SK-N-SH (cell line): ENCODE data around the gene HLA-A. TPM values are rescaled to one million over a fixed set of nuclear protein-coding genes. Genes with fewer than 3 reads are reported as not detected.

Experiments used
- CTCF ChIA-PET: fragments of 300-600, 350-600 bp; formaldehyde crosslinking; extraction: SDS; loops from one replicate; lab custom pipeline; 2021; lab: Yijun Ruan, JAX
- POLR2A ChIA-PET: fragments of 350-600 bp; sonication (Branson Sonifier 250); formaldehyde crosslinking; extraction: SDS; loops from one replicate; lab custom pipeline; 2020; ENCODE audit warnings: antibody characterized with exemption, inconsistent platforms; lab: Yijun Ruan, JAX
- DNase-seq: peaks from one replicate; pipeline ENCODE4 v3.0.0; 2012
- H2AFZ ChIP-seq: fragments of 200-600 bp; sonication (generic); 2 replicates; pipeline ENCODE4 v1.8.1; 2016; ENCODE audit warnings: antibody characterized with exemption, mild to moderate bottlenecking, low read depth
- H3F3A ChIP-seq: fragments of 200-600 bp; sonication (generic); replicated peaks from 2 replicates; pipeline ENCODE3; 2016; ENCODE audit warnings: antibody characterized with exemption, mild to moderate bottlenecking; ENCODE audit not compliant: insufficient read depth
- H3K27ac ChIP-seq, 2 experiments: fragments of 200-500 bp in 1 of 2; fragments of 200-600 bp in 1 of 2; sonication (Bioruptor generic) in 1 of 2; sonication (generic), shearing (Covaris generic) in 1 of 2; 2 replicates each; pipeline versions ENCODE4 v1.5.1 to v1.6.1; 2014 to 2016; ENCODE audit warnings: low read depth in 2 of 2, inconsistent platforms in 1 of 2, low read length in 1 of 2, mild to moderate bottlenecking in 1 of 2, mixed read lengths in 1 of 2
- H3K27me3 ChIP-seq: fragments of 200-600 bp; sonication (generic), shearing (Covaris generic); 2 replicates; pipeline ENCODE4 v1.6.1; 2016; ENCODE audit warnings: mixed run types; ENCODE audit not compliant: insufficient read depth
- H3K36me3 ChIP-seq, 2 experiments: fragments of 200-500 bp in 1 of 2; fragments of 200-600 bp in 1 of 2; sonication (Bioruptor generic) in 1 of 2; sonication (generic) in 1 of 2; replicated peaks in 1 of 2; 2 replicates each; pipeline versions ENCODE3 to v1.5.1; 2014 to 2016; ENCODE audit warnings: low read length in 1 of 2, mild to moderate bottlenecking in 1 of 2; ENCODE audit not compliant: insufficient read depth in 2 of 2, control insufficient read depth in 1 of 2
- H3K4me1 ChIP-seq, 2 experiments: fragments of 200-500 bp in 1 of 2; fragments of 200-600 bp in 1 of 2; sonication (Bioruptor generic) in 1 of 2; sonication (generic), shearing (Covaris generic) in 1 of 2; 2 replicates each; pipeline versions ENCODE4 v1.5.1 to v1.6.1; 2014 to 2016; ENCODE audit warnings: low read depth in 1 of 2, low read length in 1 of 2, mixed run types in 1 of 2; ENCODE audit not compliant: insufficient read depth in 2 of 2, control insufficient read depth in 1 of 2
- H3K4me2 ChIP-seq: fragments of 200-600 bp; sonication (generic), shearing (Covaris generic); 2 replicates; pipeline ENCODE4 v1.6.1; 2017; ENCODE audit warnings: mixed run types
- H3K4me3 ChIP-seq, 2 experiments: fragments of 200-500 bp in 1 of 2; fragments of 200-600 bp in 1 of 2; sonication (Bioruptor generic) in 1 of 2; sonication (generic), shearing (Covaris generic) in 1 of 2; 2 replicates each; pipeline versions ENCODE4 v1.5.1 to v1.8.1; 2014 to 2016; ENCODE audit warnings: low read depth in 2 of 2, inconsistent platforms in 1 of 2, low read length in 1 of 2, mild to moderate bottlenecking in 1 of 2, mixed read lengths in 1 of 2, moderate library complexity in 1 of 2
- H3K79me2 ChIP-seq: fragments of 200-600 bp; sonication (generic); 2 replicates; pipeline ENCODE4 v1.8.1; 2017; ENCODE audit warnings: mild to moderate bottlenecking; ENCODE audit not compliant: insufficient read depth
- H3K9ac ChIP-seq: fragments of 200-600 bp; sonication (generic); 2 replicates; pipeline ENCODE4 v1.6.1; 2017; ENCODE audit warnings: mixed run types
- H3K9me2 ChIP-seq: fragments of 200-600 bp; sonication (generic); 2 replicates; pipeline ENCODE4 v1.6.1; 2017; ENCODE audit warnings: mixed run types
- H3K9me3 ChIP-seq: fragments of 200-600 bp; sonication (generic); 2 replicates; pipeline ENCODE4 v1.6.1; 2017; ENCODE audit warnings: mixed run types, mild to moderate bottlenecking, moderate library complexity
- H4K20me1 ChIP-seq: fragments of 200-600 bp; sonication (generic); 2 replicates; pipeline ENCODE4 v1.6.1; 2017; ENCODE audit warnings: mild to moderate bottlenecking, mixed run types; ENCODE audit not compliant: insufficient read depth
- CHD2 ChIP-seq: fragments of 150-350 bp; IDR thresholded peaks from 2 replicates; pipeline ENCODE4 v1.6.1; 2018; ENCODE audit warnings: low read length; ENCODE audit not compliant: partially characterized antibody
- CTCF ChIP-seq: fragments of 200-600 bp; sonication (generic); IDR thresholded peaks from 2 replicates; pipeline ENCODE4 v1.6.1; 2017; ENCODE audit warnings: antibody characterized with exemption, mild to moderate bottlenecking, moderate library complexity
- ELF1 ChIP-seq: IDR thresholded peaks from 2 replicates; pipeline ENCODE4 v1.4.0; 2012
- EZH2phosphoT487 ChIP-seq: fragments of 200-600 bp; sonication (generic); IDR thresholded peaks from 2 replicates; pipeline ENCODE4 v1.6.1; 2017; ENCODE audit warnings: low read depth, mixed run types, mild to moderate bottlenecking, antibody characterized with exemption, moderate library complexity, borderline replicate concordance
- FOSL2 ChIP-seq: IDR thresholded peaks from 2 replicates; pipeline ENCODE4 v1.4.0; 2012; ENCODE audit warnings: low read depth, mild to moderate bottlenecking, moderate library complexity, borderline replicate concordance
- FOXM1 ChIP-seq: IDR thresholded peaks from 2 replicates; pipeline ENCODE4 v1.4.0; 2012; ENCODE audit warnings: low read depth, mild to moderate bottlenecking
- GATA2 ChIP-seq: sonication (generic); formaldehyde crosslinking; IDR thresholded peaks from 2 replicates; pipeline ENCODE4 v1.5.0; 2020; ENCODE audit warnings: mild to moderate bottlenecking, missing genetic modification reagents
- IRF3 ChIP-seq: fragments of 150-350 bp; IDR thresholded peaks from 2 replicates; pipeline ENCODE4 v1.6.1; 2016; ENCODE audit warnings: mild to moderate bottlenecking, low read depth, low read length
- MAX ChIP-seq: IDR thresholded peaks from 2 replicates; pipeline ENCODE4 v1.4.0; 2012; ENCODE audit warnings: low read depth
- MXI1 ChIP-seq: IDR thresholded peaks from 2 replicates; pipeline ENCODE4 v1.6.1; 2012; ENCODE audit warnings: mild to moderate bottlenecking, low read depth, low read length, improper control_type of control experiment
- POLR2AphosphoS5 ChIP-seq: IDR thresholded peaks from 2 replicates; pipeline ENCODE4 v1.6.1; 2012; ENCODE audit warnings: low read depth, low read length
- RCOR1 ChIP-seq: fragments of 150-350 bp; IDR thresholded peaks from 2 replicates; pipeline ENCODE4 v1.6.1; 2017; ENCODE audit warnings: antibody characterized with exemption, low read length
- RFX5 ChIP-seq: IDR thresholded peaks from 2 replicates; pipeline ENCODE4 v1.6.1; 2012; ENCODE audit warnings: mild to moderate bottlenecking, improper control_type of control experiment, low read length
- SMC3 ChIP-seq: IDR thresholded peaks from 2 replicates; pipeline ENCODE4 v1.6.1; 2012; ENCODE audit warnings: low read depth, low read length, improper control_type of control experiment
- TAF1 ChIP-seq: IDR thresholded peaks from 2 replicates; pipeline ENCODE4 v1.6.1; 2012; ENCODE audit warnings: low read depth, mild to moderate bottlenecking, low read length, moderate library complexity, borderline replicate concordance
- USF2 ChIP-seq: fragments of 150-350 bp; IDR thresholded peaks from 2 replicates; pipeline ENCODE4 v1.6.1; 2017; ENCODE audit warnings: antibody characterized with exemption, low read length, low read depth, borderline replicate concordance
- YY1 ChIP-seq: IDR thresholded peaks from 2 replicates; pipeline ENCODE4 v1.4.0; 2012; ENCODE audit warnings: low read depth, mild to moderate bottlenecking
- ZBTB33 ChIP-seq: IDR thresholded peaks from 2 replicates; pipeline ENCODE4 v1.4.0; 2012; ENCODE audit warnings: low read depth, borderline replicate concordance
- WGBS: methylation state at CpG from one replicate; pipeline ENCODE4 v1.1.6; 2017; ENCODE audit warnings: low lambda C conversion rate; 5-methylcytosine and 5-hydroxymethylcytosine counted together
- polyA plus RNA-seq, 3 experiments: library from polyadenylated mRNA; depleted of rRNA; stranded (reverse); fragments of >200 nt; gene quantifications; 2 replicates each; pipeline ENCODE4 v1.2.3, GENCODE V29; 2012

HLA-A gene
- polyA plus RNA-seq, 1 of the 3 experiments (the other 2 are of a cell fraction) = 312 TPM

- Histone ChIP-seq H3K9me3 (no peaks in the 10 kb centered on the region), H3K27ac (peak overlapping the region in 1 of 2 experiments; percentile 55; a peak in 2 of 4 replicates), H3K9ac (peak overlapping the region; percentile 68), H4K20me1 (no peaks in the 10 kb centered on the region), H3K4me3 (peak overlapping the region; percentile 64 to 70), H3K79me2 (no peaks in the 10 kb centered on the region), H3K27me3 (no peaks in the 10 kb centered on the region), H3K4me1 (peaks cover 0 to 10% of the 10 kb centered on the region in 2 experiments; a peak in 1 of 4 replicates), H2AFZ (peak overlapping the region; percentile 79), H3K4me2 (peak overlapping the region; percentile 80), H3K36me3 (no peaks in the 10 kb centered on the region)
- WGBS = 28% methylated on average over 4 of the region's 5 CpGs
- peak; percentile 32 for DNase-seq
- ChIA-PET CTCF (interaction anchor here (0.6 to 1.6 kb wide), 2 partner anchors 292 to 455 kb away, joined by 3 to 4 read pairs; no protein-coding TSS in a partner anchor), POLR2A (no interaction called here)
- TF ChIP-seq SMC3 = no peak
- no peak for TF ChIP-seq CHD2
- TF ChIP-seq MAX = no peak
- no peak for TF ChIP-seq CTCF
- TF ChIP-seq, all 33 proteins: peak for 0
- H3F3A ChIP-seq = no peaks in the 10 kb centered on the region
- no peaks in the 10 kb centered on the region for H3K9me2 ChIP-seq
Measured at GRCh38 chr6:29941916-29942274, 437 bp upstream of the HLA-A start.

GRCh38 chr6:29943053-29943966, 978 bp downstream of the HLA-A start:
- H3K4me3 ChIP-seq = peak overlapping the region; percentile 64 to 70
- no peaks in the 10 kb centered on the region for H3F3A ChIP-seq
- no peak overlapping the region; a peak in 1 of 4 replicates for H3K27ac ChIP-seq
- H3K4me2 ChIP-seq = peak overlapping the region; percentile 80; the same call in 1 of the 2 replicates
- 39% methylated on average over 25 of the region's 58 CpGs for WGBS
- H3K4me1 ChIP-seq = peaks cover 0 to 13% of the 10 kb centered on the region in 2 experiments; a peak in 1 of 4 replicates
- DNase-seq = peak; percentile 50
- peak overlapping the region; percentile 68; the same call in 1 of the 2 replicates for H3K9ac ChIP-seq
- H3K9me2 ChIP-seq = no peaks in the 10 kb centered on the region
- CTCF ChIA-PET = no interaction called here
- H3K79me2 ChIP-seq = no peaks in the 10 kb centered on the region
- H3K27me3 ChIP-seq = no peaks in the 10 kb centered on the region
- no peaks in the 10 kb centered on the region for H4K20me1 ChIP-seq
- H3K9me3 ChIP-seq = no peaks in the 10 kb centered on the region
- POLR2A ChIA-PET = no interaction called here
- no peak overlapping the region for H2AFZ ChIP-seq
- H3K36me3 ChIP-seq = peaks cover 0 to under 1% of the 10 kb centered on the region in 2 experiments
- TF ChIP-seq YY1 (no peak), EZH2phosphoT487 (no peak), RCOR1 (no peak), GATA2 (CRISPR knock-in tag) (no peak), SMC3 (no peak), ZBTB33 (no peak), POLR2AphosphoS5 (no peak), MAX (no peak), USF2 (no peak), IRF3 (no peak), MXI1 (no peak), FOXM1 (no peak), TAF1 (no peak), FOSL2 (no peak), RFX5 (no peak), ELF1 (no peak)
